ENCODE results near the gene SEMA4D.

The SEMA4D gene

DNA sequence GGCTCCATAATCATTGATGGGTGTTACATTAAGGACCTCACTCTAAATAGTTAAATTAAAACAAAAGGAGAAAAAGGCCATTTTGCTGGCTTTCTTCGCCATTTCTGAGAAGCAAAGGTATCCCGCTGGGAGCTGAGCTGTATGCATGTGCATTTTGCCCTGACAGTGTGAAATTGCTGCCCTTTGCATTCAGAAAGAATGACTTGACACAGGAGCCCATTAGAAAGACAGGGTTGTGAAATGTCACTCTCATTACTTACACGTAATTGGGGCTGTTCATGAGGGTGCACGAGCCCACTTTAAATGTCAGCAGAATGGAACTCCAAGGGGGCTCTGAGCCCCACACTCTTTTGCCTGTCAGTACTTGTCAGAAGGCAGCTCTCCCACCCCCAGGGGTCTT is 85.0 kb downstream of the SEMA4D start:
- no peak for DNase-seq (ENCODE audit: low read depth in 2 of 2)

- no peak for DNase-seq (ENCODE audit: low read depth in 2 of 2)
Measured at GRCh38 chr9:89412541-89412940, 85.4 kb downstream of the SEMA4D start.

DNA sequence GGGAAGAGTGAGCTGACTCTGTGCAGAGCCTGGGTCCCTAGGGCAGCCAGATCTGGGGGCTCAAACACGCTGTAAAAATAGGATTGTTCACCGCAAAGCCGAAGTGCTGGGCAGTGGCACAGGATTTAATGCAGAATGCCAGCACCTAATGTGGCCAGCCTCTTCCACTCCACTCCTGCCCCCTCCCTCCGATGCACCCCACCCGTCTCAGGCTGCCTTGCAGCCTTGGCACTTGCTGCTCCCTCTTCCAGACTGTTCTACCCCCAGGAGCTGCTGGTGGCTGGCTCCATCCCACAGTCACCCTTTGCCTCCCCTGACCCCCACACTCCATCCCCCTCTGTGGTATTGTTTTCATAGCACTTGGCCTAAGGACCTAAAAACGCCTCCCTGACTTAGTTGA is 86.2 kb downstream of the SEMA4D start:
- no peak for DNase-seq (ENCODE audit: low read depth in 2 of 2)

DNA sequence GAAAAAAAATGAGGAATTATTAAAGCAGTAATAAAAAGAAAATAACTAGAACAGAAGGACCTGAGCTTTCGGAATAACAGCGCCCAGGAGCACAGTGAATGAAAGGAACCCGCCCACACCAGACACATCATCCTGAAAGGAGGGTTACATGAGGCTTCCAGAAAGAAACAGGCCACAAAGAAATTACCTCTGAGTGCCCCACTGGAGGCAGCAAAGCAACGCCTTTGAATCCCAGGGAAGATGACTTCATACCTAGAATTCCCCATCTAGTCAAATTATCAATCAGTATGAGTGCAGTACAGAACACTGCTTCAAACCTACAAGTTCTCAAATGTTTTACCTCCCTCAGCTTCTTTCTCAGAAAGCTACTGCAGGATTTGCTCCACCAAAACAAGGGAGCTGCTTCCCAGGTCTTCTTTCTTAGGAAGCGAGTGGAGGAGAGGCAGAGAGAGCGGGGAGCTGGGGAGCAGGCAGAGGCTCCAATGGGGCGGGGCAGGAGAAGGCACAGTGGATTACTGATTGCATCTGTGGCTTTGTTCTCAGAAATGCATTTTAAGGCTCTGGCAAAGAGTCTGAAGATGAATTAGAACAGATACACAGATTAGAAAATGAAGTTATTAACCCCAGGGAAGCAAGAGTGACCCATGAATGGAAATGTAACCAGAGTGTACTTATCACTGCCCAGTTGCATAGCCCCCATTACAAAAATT is 87.1 kb downstream of the SEMA4D start:
- DNase-seq (ENCODE audit: low read depth in 2 of 2): peak in 1 of 2 donors; percentile 51

GRCh38 chr9:89410022-89410421 is 87.9 kb downstream of the SEMA4D start:
- DNase-seq (ENCODE audit: low read depth in 2 of 2): no peak

DNA sequence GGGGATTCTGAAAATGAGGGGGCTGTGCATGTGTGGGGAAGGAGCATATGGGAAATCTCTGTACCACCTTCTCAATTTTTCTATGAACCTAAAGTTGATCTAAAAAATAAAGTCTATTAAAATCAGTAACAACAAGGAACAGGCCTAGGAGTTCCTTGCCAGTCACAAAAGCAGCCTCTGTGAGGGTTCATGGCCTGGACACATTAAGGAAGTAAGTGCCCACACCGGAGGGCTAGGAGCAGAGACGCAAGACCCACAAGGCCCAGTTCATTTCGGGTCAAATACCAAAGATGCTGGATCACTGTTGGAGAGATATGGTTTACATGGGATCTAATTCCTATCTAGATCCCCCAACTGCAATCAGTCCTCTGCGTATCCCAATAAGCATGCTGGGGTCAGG is 88.4 kb downstream of the SEMA4D start:
- no peak for DNase-seq (ENCODE audit: low read depth in 2 of 2)

DNA sequence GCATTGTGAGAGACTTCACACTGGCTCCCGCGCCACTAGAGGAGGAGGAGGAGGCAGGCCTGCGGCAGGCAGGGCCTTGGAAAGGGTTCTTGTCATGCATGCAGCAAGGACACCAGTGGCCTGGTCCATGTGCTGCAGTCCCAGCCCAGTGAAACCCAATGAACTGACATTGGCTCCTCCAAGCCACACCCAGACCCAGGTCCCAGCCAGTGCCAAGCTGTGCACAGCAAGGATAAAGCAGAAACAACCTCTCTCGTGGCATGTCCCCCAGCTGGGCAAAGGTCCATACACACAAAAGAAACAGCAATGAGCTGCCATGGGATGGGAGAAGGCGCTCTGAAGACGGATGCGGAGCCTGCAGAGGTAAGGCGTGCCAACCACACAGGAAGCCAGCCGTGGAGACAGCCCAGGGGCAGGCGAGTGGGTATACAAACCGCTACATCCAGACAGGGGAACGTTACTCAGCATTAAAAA is 89.2 kb downstream of the SEMA4D start:
- no peak for DNase-seq (ENCODE audit: low read depth in 2 of 2)

DNA sequence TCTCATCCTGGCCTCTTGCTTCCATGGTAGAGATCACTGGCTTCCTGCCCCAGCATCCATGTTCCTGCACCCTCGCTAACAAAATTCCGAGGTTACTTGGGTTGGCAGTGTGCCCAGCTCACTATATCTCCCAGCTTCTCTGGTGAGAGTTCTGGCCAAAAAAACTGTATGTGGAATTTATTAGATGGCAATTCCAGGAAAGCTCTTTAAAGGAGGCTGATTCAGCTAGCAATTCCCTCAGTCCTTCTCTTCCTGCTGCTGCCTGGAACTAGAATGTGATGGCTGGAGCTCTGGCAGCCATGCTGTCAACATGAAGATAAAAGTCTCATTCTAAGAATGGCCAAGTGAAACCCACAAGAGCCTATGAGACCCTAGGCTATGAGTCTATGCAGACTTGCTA is 90.8 kb downstream of the SEMA4D start:
- DNase-seq (ENCODE audit: low read depth in 2 of 2): no peak

- DNase-seq (ENCODE audit: low read depth in 2 of 2): no peak
Measured at GRCh38 chr9:89405826-89406225, 92.1 kb downstream of the SEMA4D start.

DNA sequence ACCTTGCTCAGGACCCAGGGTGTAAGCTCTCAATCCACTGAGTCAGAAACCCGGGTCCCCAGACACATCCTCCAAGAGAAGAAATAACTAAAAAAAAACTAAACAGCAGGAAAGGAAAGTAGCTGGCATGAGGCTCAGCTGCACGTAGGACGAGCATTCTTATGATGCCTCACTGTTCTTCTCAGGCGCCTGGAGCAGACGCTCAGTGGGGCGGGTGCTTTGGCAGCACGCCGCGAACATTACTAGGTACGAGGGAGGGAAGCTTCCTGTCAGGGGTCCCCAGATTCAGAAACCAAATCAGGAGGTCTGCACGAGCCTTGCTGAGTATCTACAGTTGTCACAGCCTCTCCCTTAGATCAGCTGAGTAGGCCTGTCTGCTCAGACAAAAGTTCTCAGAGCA is 93.8 kb downstream of the SEMA4D start:
- no peak for DNase-seq (ENCODE audit: low read depth in 2 of 2)

DNA sequence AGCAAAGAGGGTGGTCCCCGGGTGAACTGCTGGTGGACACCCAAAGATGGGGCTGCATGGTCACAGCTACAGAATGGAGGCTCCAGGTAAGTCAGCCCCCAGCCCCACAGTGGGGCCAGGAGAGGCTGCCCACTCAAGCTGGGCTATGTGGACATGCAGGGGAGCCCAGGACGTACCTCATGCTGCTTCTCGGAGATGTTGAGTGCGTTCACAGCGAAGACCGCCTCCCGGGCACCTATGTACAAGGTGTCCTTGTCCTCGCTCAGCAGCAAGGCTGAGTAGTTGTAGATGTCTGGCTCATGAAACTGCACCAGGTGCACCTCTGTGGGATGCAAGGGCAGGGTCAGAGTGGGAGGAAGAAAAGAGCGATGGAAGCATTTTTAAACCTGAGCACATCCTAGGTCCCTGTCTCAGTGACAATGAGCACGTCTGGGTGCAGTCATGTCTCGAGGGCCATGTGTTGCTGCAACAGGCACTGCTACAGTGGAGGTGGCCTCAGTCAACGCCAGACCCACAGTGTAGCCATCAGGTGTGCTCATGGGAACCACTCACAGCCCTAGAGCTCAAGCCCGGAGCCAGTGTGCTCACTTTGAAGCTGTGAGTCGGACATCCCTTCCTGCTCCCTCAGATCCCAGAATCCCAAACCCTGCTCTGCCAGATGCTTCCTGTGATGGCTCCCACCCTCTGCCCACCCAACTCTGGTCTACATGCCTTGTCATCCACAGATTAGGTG is 95.1 kb downstream of the SEMA4D start:
- DNase-seq (ENCODE audit: low read depth in 2 of 2): no peak

- DNase-seq (ENCODE audit: low read depth in 2 of 2): no peak
Measured at GRCh38 chr9:89400403-89401116, 97.4 kb downstream of the SEMA4D start.

DNA sequence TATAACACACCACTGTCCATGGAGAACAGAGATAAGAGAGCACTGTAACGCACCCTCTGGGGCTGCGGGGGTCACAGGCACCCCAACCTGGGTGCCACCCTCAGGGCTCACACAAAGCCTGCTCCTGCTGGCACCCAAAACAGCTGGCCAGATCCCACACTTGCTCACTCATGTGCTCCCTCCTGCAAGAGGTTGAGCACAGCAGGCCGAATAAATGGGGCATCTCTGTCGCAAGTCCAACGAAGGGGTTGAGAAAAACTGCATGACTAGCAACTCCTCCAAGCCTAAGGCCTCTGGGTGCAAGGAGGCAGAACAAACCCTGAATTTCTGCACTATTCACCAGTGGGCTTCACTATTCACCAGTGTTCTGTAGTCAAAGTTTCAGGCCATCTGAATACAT is 99.3 kb downstream of the SEMA4D start:
- DNase-seq (ENCODE audit: low read depth in 2 of 2): no peak

DNA sequence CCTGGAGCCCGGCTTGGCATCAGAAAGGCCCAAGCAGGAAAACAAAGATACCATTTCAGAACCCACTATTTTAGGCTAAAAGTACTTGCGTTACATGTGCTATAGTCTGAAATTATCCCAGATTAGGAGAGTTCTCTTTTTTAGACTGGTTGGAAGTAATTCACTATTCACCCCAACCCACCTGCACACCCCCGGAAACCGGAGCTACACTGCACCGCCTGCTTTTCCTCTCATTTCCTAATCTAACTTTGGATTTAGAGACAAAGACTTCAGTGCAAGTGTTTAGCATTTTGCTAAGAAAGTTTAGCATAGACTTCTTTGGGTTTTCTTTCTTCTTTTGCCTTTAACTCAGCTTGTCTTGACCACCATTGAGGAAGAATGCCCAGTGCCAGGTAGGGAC is 100.4 kb downstream of the SEMA4D start:
- no peak for DNase-seq (ENCODE audit: low read depth in 2 of 2)

GRCh38 chr9:89395931-89396710 is 101.8 kb downstream of the SEMA4D start:
- DNase-seq (ENCODE audit: low read depth in 2 of 2): no peak

GRCh38 chr9:89394412-89394811 is 103.5 kb downstream of the SEMA4D start:
- DNase-seq (ENCODE audit: low read depth in 2 of 2): no peak

DNA sequence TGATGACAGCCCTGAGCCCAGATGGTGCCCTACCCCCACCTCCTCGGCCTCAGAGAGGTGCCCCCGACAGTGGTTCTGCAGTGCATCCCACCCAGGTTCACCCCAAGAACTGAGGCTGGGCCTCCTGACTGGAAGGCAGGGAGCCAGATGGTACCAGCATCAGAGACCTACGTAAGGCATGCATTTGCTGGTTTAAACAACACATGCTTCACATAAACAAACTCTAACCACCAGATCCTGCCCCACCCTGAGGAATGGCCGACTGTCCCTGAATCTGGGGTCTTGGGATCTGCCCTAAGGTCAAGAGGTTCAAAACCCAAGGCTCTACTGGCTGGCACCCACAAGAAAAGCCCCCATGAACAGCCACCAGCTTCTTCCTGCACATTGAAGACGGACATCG is 106.3 kb downstream of the SEMA4D start:
- DNase-seq (ENCODE audit: low read depth in 2 of 2): no peak

DNA sequence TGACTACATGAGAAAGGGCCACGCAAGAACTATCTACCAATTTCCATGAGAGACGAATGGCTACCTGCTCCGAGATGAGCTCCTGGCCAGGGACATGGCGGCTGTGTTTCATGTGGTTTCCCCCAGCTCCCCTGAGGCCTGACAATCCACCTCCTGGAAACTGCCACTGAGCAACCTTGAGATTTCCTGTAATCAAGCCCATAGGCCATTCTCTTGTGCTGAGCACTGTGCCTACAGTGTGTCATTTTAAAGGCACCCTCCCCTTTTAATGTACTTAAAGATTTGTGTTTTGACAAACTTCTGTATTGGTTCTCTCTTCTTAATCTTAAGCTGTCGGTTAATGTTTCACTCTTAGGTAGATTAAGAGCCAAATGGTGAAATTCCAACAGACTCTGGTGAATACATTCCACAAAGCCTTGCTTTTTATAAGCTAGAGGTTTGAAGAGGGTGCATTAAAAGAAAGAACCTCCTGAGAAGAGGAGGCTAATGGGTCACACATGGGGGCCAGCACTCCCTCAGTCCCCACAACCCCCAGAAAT is 107.3 kb downstream of the SEMA4D start:
- no peak for DNase-seq (ENCODE audit: low read depth in 2 of 2)

DNA sequence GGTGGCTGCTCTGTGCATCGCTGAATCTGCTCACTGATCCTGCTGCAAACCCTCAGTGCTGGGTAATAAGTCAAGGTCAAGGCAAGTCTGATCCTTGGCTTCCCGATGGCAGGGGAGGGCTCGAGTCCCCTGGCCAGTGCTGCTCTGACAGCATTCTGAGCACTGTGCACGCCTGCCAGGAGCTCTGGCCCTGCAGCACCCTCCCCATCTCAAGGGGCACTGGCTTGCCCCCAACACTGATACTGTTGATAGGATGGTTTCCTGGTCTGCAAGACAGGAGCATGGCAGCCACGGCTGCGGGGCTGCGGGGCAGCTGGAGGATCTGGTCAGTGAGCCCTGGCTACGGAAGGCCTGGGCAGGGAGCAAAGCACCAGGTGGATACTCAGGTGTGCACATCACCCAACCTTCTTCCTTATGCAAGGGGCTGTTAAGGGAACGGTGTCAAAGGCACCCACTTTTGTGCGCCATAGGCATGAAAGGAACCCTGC is 107.8 kb downstream of the SEMA4D start:
- DNase-seq (ENCODE audit: low read depth in 2 of 2): no peak

- DNase-seq (ENCODE audit: low read depth in 2 of 2): no peak
Measured at GRCh38 chr9:89388868-89389177, 109.1 kb downstream of the SEMA4D start.

- no peak for DNase-seq (ENCODE audit: low read depth in 2 of 2)
Measured at GRCh38 chr9:89388084-89388867, 109.6 kb downstream of the SEMA4D start.

Measured in activated CD4-positive, alpha-beta T cell treated with anti-CD3 and anti-CD28 coated beads for 24 hours (primary cell).